EL (cell line): Measurements from ENCODE around the gene PHF3.
"Not testable (repeated sequence)": the region's sequence is repeated elsewhere in the genome, so short reads cannot be mapped to it uniquely, and the experiment has no call there.

Experiments used
- DNase-seq: peaks from one replicate; pipeline ENCODE4 v3.0.0-alpha.2; 2016

The PHF3 gene

GRCh38 chr6:63716169-63716568 lies 80.6 kb downstream of the PHF3 start:
- no peak for DNase-seq

- DNase-seq: no peak
These were observed 85.6 kb downstream of the PHF3 start for GRCh38 chr6:63721181-63721580.

- DNase-seq: no peak
These were observed 89.1 kb downstream of the PHF3 start for GRCh38 chr6:63724721-63725120.

- DNase-seq: no peak
These were observed 94.7 kb downstream of the PHF3 start for GRCh38 chr6:63730311-63730710.

- DNase-seq: peak; percentile 7
These were observed 96.3 kb downstream of the PHF3 start for GRCh38 chr6:63731930-63732329.

- DNase-seq: peak; percentile 17
These were observed 96.7 kb downstream of the PHF3 start for GRCh38 chr6:63732336-63732735.

GRCh38 chr6:63734923-63735322 lies 99.3 kb downstream of the PHF3 start:
- DNase-seq: no peak

GRCh38 chr6:63738190-63738589 lies 102.6 kb downstream of the PHF3 start:
- DNase-seq: not testable (repeated sequence)

GRCh38 chr6:63739094-63739687 lies 103.6 kb downstream of the PHF3 start:
- DNase-seq: no peak

- DNase-seq: peak; percentile 70
These were observed 105.1 kb downstream of the PHF3 start for GRCh38 chr6:63740709-63741108.

GRCh38 chr6:63742060-63742459 lies 106.5 kb downstream of the PHF3 start:
- DNase-seq: no peak

GRCh38 chr6:63743691-63744090 lies 108.1 kb downstream of the PHF3 start:
- no peak for DNase-seq

- DNase-seq: no peak
These were observed 109.2 kb downstream of the PHF3 start for GRCh38 chr6:63744810-63745209.

GRCh38 chr6:63745784-63746183 lies 110.2 kb downstream of the PHF3 start:
- no peak for DNase-seq

- no peak for DNase-seq
These were observed 114.8 kb downstream of the PHF3 start for GRCh38 chr6:63750400-63750799.

GRCh38 chr6:63757275-63757674 lies 121.7 kb downstream of the PHF3 start:
- DNase-seq: not testable (repeated sequence)

GRCh38 chr6:63757826-63758225 lies 122.2 kb downstream of the PHF3 start:
- no peak for DNase-seq

GRCh38 chr6:63759605-63760105 lies 124.1 kb downstream of the PHF3 start:
- DNase-seq: no peak

GRCh38 chr6:63760199-63760598 lies 124.6 kb downstream of the PHF3 start:
- DNase-seq: no peak

GRCh38 chr6:63764318-63764916 lies 128.8 kb downstream of the PHF3 start:
- DNase-seq: peak; percentile 42
